DMS 273 treated with DMSO at 0.1 percent for 48 hours (cell line): ENCODE results near the gene MUC2.
"Not testable (repeated sequence)": the region's sequence is repeated elsewhere in the genome, so short reads cannot be mapped to it uniquely, and the experiment has no call there.

Source experiments
- DNase-seq: peaks from one replicate; lab custom pipeline; 2025; lab: John Stamatoyannopoulos, UW

The MUC2 gene

GRCh38 chr11:1106387-1106786, 31.7 kb downstream of the MUC2 start:
- no peak for DNase-seq

- no peak for DNase-seq
These were observed 32.9 kb downstream of the MUC2 start for GRCh38 chr11:1107316-1108245.

GRCh38 chr11:1108246-1108900, 33.7 kb downstream of the MUC2 start:
- no peak for DNase-seq

GRCh38 chr11:1109101-1109917, 34.6 kb downstream of the MUC2 start:
- DNase-seq = no peak

- DNase-seq = no peak
These were observed 35.4 kb downstream of the MUC2 start for GRCh38 chr11:1109918-1110705.

- DNase-seq = no peak
These were observed 37.0 kb downstream of the MUC2 start for GRCh38 chr11:1111545-1112212.

GRCh38 chr11:1112351-1113191, 37.9 kb downstream of the MUC2 start:
- DNase-seq = no peak

- DNase-seq = no peak
These were observed 38.9 kb downstream of the MUC2 start for GRCh38 chr11:1113405-1114201.

GRCh38 chr11:1115292-1115691, 40.6 kb downstream of the MUC2 start:
- not testable (repeated sequence) for DNase-seq

- no peak for DNase-seq
These were observed 41.4 kb downstream of the MUC2 start for GRCh38 chr11:1116104-1116503.

- no peak for DNase-seq
These were observed 42.2 kb downstream of the MUC2 start for GRCh38 chr11:1116666-1117390.

GRCh38 chr11:1117992-1118391, 43.3 kb downstream of the MUC2 start:
- no peak for DNase-seq

GRCh38 chr11:1118755-1119603, 44.3 kb downstream of the MUC2 start:
- no peak for DNase-seq

- DNase-seq = no peak
These were observed 45.0 kb downstream of the MUC2 start for GRCh38 chr11:1119604-1120146.

- no peak for DNase-seq
These were observed 46.1 kb downstream of the MUC2 start for GRCh38 chr11:1120532-1121330.

GRCh38 chr11:1121331-1121812, 46.7 kb downstream of the MUC2 start:
- no peak for DNase-seq
